BE2C (cell line): ENCODE data around the gene PBX1.
A peak's percentile ranks its signal among the peaks of the same experiment; 100 is the strongest.

Experiments used
- DNase-seq: peaks from one replicate; pipeline ENCODE4 v3.0.0-alpha.2; 2020
- H3K27me3 ChIP-seq: fragments of 250-450 bp; sonication (Bioruptor Pico); 2 replicates; pipeline ENCODE4 v1.5.1; 2020; ENCODE audit warnings: mild to moderate bottlenecking
- H3K36me3 ChIP-seq: fragments of 250-450 bp; sonication (Bioruptor Pico); 2 replicates; pipeline ENCODE4 v1.5.1; 2020; ENCODE audit warnings: mild to moderate bottlenecking
- H3K4me1 ChIP-seq: fragments of 250-450 bp; sonication (Bioruptor Pico); 2 replicates; pipeline ENCODE4 v1.5.1; 2020
- H3K4me3 ChIP-seq: 2 replicates; pipeline ENCODE4 v1.5.1; 2011; ENCODE audit warnings: low read depth, low read length
- H3K9me3 ChIP-seq: fragments of 250-450 bp; sonication (Bioruptor Pico); 2 replicates; pipeline ENCODE4 v1.5.1; 2020
- TF ChIP-seq, protein P1 (sequence below): IDR thresholded peaks from 2 replicates; pipeline ENCODE4 v1.5.1; 2012; ENCODE audit warnings: mild to moderate bottlenecking, low read depth, low read length

The PBX1 gene

DNA sequence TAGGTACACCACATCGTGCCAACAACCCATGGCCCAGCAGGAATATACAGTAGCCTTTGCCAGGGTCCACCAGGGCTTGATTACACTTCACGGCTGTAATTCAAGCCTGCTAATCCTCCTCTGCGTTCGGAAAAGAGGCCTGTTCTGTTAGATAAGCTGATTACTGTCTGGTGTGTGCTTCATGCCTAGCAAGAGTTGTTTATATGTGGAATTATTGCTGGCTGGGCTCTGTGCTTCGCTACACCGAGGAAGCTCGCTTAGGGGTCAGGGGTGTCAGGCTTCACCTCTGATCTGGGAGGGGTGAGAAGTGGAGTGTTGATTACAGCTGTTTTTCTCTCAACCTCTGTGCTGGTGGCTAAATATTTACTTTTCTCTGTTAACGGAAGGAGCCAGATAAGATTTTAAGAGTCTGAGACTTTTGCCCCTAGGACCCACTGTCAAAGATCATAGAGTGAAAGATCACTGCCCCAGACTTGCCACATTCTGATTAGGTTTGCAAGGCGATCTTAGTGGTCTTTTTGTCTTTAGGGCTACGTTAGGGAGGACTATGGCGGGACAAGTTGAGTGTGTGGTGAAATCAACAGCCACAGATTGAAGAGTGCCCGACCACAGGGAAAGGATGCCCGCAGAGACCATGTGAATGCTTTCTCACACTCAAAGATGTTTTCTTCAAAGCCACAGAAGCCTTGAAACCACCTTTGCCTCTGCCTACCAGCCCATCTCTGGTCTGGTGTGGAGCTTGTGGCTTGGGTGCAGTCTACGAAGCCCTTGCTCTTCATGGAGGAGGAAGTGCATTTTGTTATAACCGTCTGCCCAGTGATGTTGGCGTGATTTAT lies 216.1 kb downstream of the PBX1 start:
- no peaks in the 10 kb centered on the region for H3K9me3 ChIP-seq
- peaks cover 25% of the 10 kb centered on the region for H3K4me1 ChIP-seq
- DNase-seq, result peak; percentile 53
- no peaks in the 10 kb centered on the region for H3K27me3 ChIP-seq
- TF ChIP-seq, protein P1, sequence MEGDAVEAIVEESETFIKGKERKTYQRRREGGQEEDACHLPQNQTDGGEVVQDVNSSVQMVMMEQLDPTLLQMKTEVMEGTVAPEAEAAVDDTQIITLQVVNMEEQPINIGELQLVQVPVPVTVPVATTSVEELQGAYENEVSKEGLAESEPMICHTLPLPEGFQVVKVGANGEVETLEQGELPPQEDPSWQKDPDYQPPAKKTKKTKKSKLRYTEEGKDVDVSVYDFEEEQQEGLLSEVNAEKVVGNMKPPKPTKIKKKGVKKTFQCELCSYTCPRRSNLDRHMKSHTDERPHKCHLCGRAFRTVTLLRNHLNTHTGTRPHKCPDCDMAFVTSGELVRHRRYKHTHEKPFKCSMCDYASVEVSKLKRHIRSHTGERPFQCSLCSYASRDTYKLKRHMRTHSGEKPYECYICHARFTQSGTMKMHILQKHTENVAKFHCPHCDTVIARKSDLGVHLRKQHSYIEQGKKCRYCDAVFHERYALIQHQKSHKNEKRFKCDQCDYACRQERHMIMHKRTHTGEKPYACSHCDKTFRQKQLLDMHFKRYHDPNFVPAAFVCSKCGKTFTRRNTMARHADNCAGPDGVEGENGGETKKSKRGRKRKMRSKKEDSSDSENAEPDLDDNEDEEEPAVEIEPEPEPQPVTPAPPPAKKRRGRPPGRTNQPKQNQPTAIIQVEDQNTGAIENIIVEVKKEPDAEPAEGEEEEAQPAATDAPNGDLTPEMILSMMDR, result no peak
- no peak overlapping the region for H3K4me3 ChIP-seq
- no peaks in the 10 kb centered on the region for H3K36me3 ChIP-seq

GRCh38 chr1:164777518-164777917 lies 218.5 kb downstream of the PBX1 start:
- peaks cover 17% of the 10 kb centered on the region for H3K4me1 ChIP-seq
- TF ChIP-seq, protein P1, result no peak
- H3K27me3 ChIP-seq, result no peaks in the 10 kb centered on the region
- no peak overlapping the region for H3K4me3 ChIP-seq
- H3K9me3 ChIP-seq, result no peaks in the 10 kb centered on the region
- H3K36me3 ChIP-seq, result no peaks in the 10 kb centered on the region
- no peak for DNase-seq

GRCh38 chr1:164779376-164779775 lies 220.4 kb downstream of the PBX1 start:
- H3K4me3 ChIP-seq, result no peak overlapping the region
- H3K36me3 ChIP-seq, result no peaks in the 10 kb centered on the region
- no peaks in the 10 kb centered on the region for H3K27me3 ChIP-seq
- no peaks in the 10 kb centered on the region for H3K9me3 ChIP-seq
- TF ChIP-seq, protein P1, result no peak
- peaks cover 5% of the 10 kb centered on the region; the same call in 1 of the 2 replicates for H3K4me1 ChIP-seq
- no peak for DNase-seq

GRCh38 chr1:164780111-164780812 lies 221.3 kb downstream of the PBX1 start:
- no peaks in the 10 kb centered on the region for H3K36me3 ChIP-seq
- TF ChIP-seq, protein P1, result no peak

DNA sequence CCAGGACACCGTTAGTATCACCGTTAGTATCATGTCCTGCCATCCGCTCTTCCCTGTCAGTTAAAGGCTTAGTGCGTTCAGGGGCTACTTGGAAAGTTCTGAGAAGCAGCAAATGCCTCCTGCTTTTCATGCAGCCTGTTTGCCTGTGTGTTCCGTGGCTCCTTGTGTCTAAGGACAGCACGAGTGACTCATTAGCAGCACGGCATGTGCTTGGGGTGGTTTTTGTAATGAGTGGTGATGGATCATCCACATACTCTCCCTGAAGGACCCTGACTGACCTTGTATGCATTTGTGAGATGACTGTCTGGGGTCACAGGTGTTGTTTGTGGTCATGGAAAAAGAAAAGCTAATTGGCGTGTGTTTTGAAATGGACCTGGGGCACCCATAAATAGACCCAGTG lies 221.9 kb downstream of the PBX1 start:
- H3K4me3 ChIP-seq, result no peak overlapping the region
- H3K4me1 ChIP-seq, result no peaks in the 10 kb centered on the region; the same call in 1 of the 2 replicates
- H3K9me3 ChIP-seq, result no peaks in the 10 kb centered on the region
- no peaks in the 10 kb centered on the region for H3K27me3 ChIP-seq
- no peak for DNase-seq
- no peaks in the 10 kb centered on the region for H3K36me3 ChIP-seq
- TF ChIP-seq, protein P1, result no peak

More at GRCh38 chr1:164780111-164780812, 221.3 kb downstream of the PBX1 start:
- Histone ChIP-seq H3K9me3 (no peaks in the 10 kb centered on the region), H3K4me3 (no peak overlapping the region), H3K27me3 (no peaks in the 10 kb centered on the region), H3K4me1 (no peaks in the 10 kb centered on the region; the same call in 1 of the 2 replicates)
- no peak for DNase-seq
